H1 (cell line): ENCODE measurements around the gene PIGH. TPM values are rescaled to one million over a fixed set of nuclear protein-coding genes. Genes with fewer than 3 reads are reported as not detected.
"Not testable (repeated sequence)": the region's sequence is repeated elsewhere in the genome, so short reads cannot be mapped to it uniquely, and the experiment has no call there.

ENCODE experiments used
- CTCF ChIA-PET: fragments of 300-600 bp; sonication (Branson Sonifier 250); formaldehyde crosslinking; loops from one replicate; lab custom pipeline; 2021; ENCODE audit not compliant: partially characterized antibody; lab: Charles Lee
- POLR2A ChIA-PET: fragments of 300-600 bp; sonication (Branson Sonifier 250); formaldehyde crosslinking; loops from one replicate; lab custom pipeline; 2021; ENCODE audit warnings: inconsistent platforms; ENCODE audit not compliant: partially characterized antibody; lab: Charles Lee
- DNase-seq, 2 experiments: peaks; one replicate each; pipeline versions ENCODE4 v3.0.0 to v3.0.0-alpha.2; 2010 to 2022; ENCODE audit warnings: low spot score in 2 of 2, low read depth in 1 of 2, mixed read lengths in 1 of 2
- FAIRE-seq: peaks from 2 replicates; lab custom pipeline; 2011; peaks lifted over from hg19 to GRCh38; lab: Jason Lieb, UNC
- H2AFZ ChIP-seq: 2 replicates; pipeline ENCODE4 v1.8.1; 2012; ENCODE audit warnings: low read length, inconsistent platforms
- H2AK5ac ChIP-seq: 2 replicates; pipeline ENCODE4 v1.6.1; 2013; ENCODE audit warnings: low read depth, low read length
- H2BK120ac ChIP-seq: replicated peaks from 2 replicates; pipeline ENCODE3; 2013; ENCODE audit warnings: low read depth, low read length, inconsistent platforms
- H2BK12ac ChIP-seq: 2 replicates; pipeline ENCODE4 v1.6.1; 2013; ENCODE audit warnings: low read depth, low read length
- H2BK15ac ChIP-seq: 2 replicates; pipeline ENCODE4 v1.6.1; 2013; ENCODE audit warnings: low read length
- H2BK20ac ChIP-seq: 2 replicates; pipeline ENCODE4 v1.6.1; 2013; ENCODE audit warnings: low read length
- H2BK5ac ChIP-seq: 2 replicates; pipeline ENCODE4 v1.6.1; 2013; ENCODE audit warnings: low read depth, low read length
- H3K14ac ChIP-seq: 2 replicates; pipeline ENCODE4 v1.6.1; 2013; ENCODE audit warnings: inconsistent platforms; ENCODE audit not compliant: insufficient read length
- H3K18ac ChIP-seq: 2 replicates; pipeline ENCODE4 v1.6.1; 2013; ENCODE audit warnings: low read length; ENCODE audit errors: extremely low read depth
- H3K23ac ChIP-seq: 2 replicates; pipeline ENCODE4 v1.6.1; 2013; ENCODE audit warnings: inconsistent platforms; ENCODE audit not compliant: insufficient read length
- H3K23me2 ChIP-seq: 2 replicates; pipeline ENCODE4 v1.6.1; 2013; ENCODE audit warnings: low read depth, low read length
- H3K27ac ChIP-seq: 2 replicates; pipeline ENCODE4 v1.6.1; 2011; ENCODE audit warnings: low read depth, low read length, inconsistent platforms
- H3K27me3 ChIP-seq, 4 experiments: replicated peaks in 1 of 4; 1 replicate in 1 of 4; 2 replicates in 3 of 4; pipeline versions ENCODE4 v1.6.1 to v1.8.1; 2011 to 2013; ENCODE audit warnings: low read length in 3 of 4, mild to moderate bottlenecking in 3 of 4, inconsistent platforms in 2 of 4, mixed read lengths in 2 of 4, moderate library complexity in 1 of 4; ENCODE audit not compliant: control insufficient read depth in 3 of 4, insufficient read depth in 3 of 4; ENCODE audit errors: extremely low read depth in 1 of 4
- H3K36me3 ChIP-seq, 4 experiments: 2 replicates each; pipeline versions ENCODE4 v1.6.1 to v1.8.1; 2011 to 2013; ENCODE audit warnings: mild to moderate bottlenecking in 4 of 4, low read length in 3 of 4, moderate library complexity in 2 of 4, control low read depth in 1 of 4, inconsistent platforms in 1 of 4; ENCODE audit not compliant: insufficient read depth in 4 of 4, control insufficient read depth in 2 of 4
- H3K4ac ChIP-seq: replicated peaks from 2 replicates; pipeline ENCODE3; 2013; ENCODE audit warnings: low read length, low read depth, mixed read lengths, inconsistent platforms; ENCODE audit not compliant: insufficient read length
- H3K4me1 ChIP-seq, 4 experiments: replicated peaks in 1 of 4; 1 replicate in 1 of 4; 2 replicates in 3 of 4; pipeline versions ENCODE4 v1.6.1 to v1.8.1; 2011 to 2013; ENCODE audit warnings: low read length in 3 of 4, inconsistent platforms in 2 of 4, mixed read lengths in 1 of 4; ENCODE audit not compliant: insufficient read depth in 4 of 4, control insufficient read depth in 3 of 4
- H3K4me2 ChIP-seq, 2 experiments: 2 replicates each; pipeline versions ENCODE4 v1.6.1 to v1.8.1; 2011 to 2013; ENCODE audit warnings: low read depth in 2 of 2, low read length in 2 of 2, control low read depth in 1 of 2, inconsistent platforms in 1 of 2, mild to moderate bottlenecking in 1 of 2; ENCODE audit not compliant: insufficient read depth in 1 of 2
- H3K4me3 ChIP-seq, 4 experiments: fragments of 200-600, 300-600 bp in 1 of 4; sonication (generic), shearing (Covaris generic), sonication (Bioruptor Twin) in 1 of 4; 2 replicates each; pipeline versions ENCODE4 v1.5.1 to v1.8.1; 2011 to 2016; ENCODE audit warnings: low read length in 4 of 4, low read depth in 3 of 4, control low read depth in 2 of 4, inconsistent platforms in 2 of 4, mild to moderate bottlenecking in 2 of 4, mixed read lengths in 1 of 4, moderate library complexity in 1 of 4; ENCODE audit not compliant: insufficient read depth in 2 of 4; ENCODE audit errors: extremely low read depth in 1 of 4
- H3K56ac ChIP-seq: replicated peaks from 2 replicates; pipeline ENCODE3; 2013; ENCODE audit warnings: low read depth, mild to moderate bottlenecking, mixed read lengths, low read length, inconsistent platforms; ENCODE audit not compliant: insufficient read length
- H3K79me1 ChIP-seq: 2 replicates; pipeline ENCODE4 v1.6.1; 2013; ENCODE audit warnings: low read depth, low read length, control low read depth
- H3K79me2 ChIP-seq, 2 experiments: 2 replicates each; pipeline versions ENCODE4 v1.6.1 to v1.8.1; 2012 to 2013; ENCODE audit warnings: low read length in 2 of 2, mild to moderate bottlenecking in 2 of 2, inconsistent platforms in 1 of 2; ENCODE audit not compliant: insufficient read depth in 2 of 2, control insufficient read depth in 1 of 2
- H3K9ac ChIP-seq, 4 experiments: replicated peaks in 1 of 4; 1 replicate in 1 of 4; 2 replicates in 3 of 4; pipeline versions ENCODE4 v1.6.1 to v1.8.1; 2011 to 2013; ENCODE audit warnings: low read depth in 3 of 4, low read length in 3 of 4, control low read depth in 2 of 4, mild to moderate bottlenecking in 2 of 4, moderate library complexity in 2 of 4, inconsistent platforms in 1 of 4; ENCODE audit errors: extremely low read depth in 1 of 4
- H3K9me3 ChIP-seq, 2 experiments: 2 replicates each; pipeline versions ENCODE4 v1.6.1 to v1.8.1; 2012 to 2013; ENCODE audit warnings: mild to moderate bottlenecking in 2 of 2, moderate library complexity in 2 of 2, control low read depth in 1 of 2, inconsistent platforms in 1 of 2, low read depth in 1 of 2, low read length in 1 of 2, mixed read lengths in 1 of 2; ENCODE audit not compliant: insufficient read depth in 2 of 2
- H4K20me1 ChIP-seq, 2 experiments: replicated peaks in 1 of 2; 2 replicates each; pipeline versions ENCODE3 to v1.8.1; 2011 to 2013; ENCODE audit warnings: inconsistent platforms in 2 of 2, low read length in 2 of 2, mild to moderate bottlenecking in 1 of 2; ENCODE audit not compliant: insufficient read depth in 2 of 2, control insufficient read depth in 1 of 2
- H4K5ac ChIP-seq: 2 replicates; pipeline ENCODE4 v1.6.1; 2013; ENCODE audit warnings: low read length, low read depth, mixed read lengths, inconsistent platforms; ENCODE audit not compliant: insufficient read length
- H4K8ac ChIP-seq: 2 replicates; pipeline ENCODE4 v1.8.0; 2013; ENCODE audit warnings: mild to moderate bottlenecking, moderate library complexity, low read length, inconsistent platforms; ENCODE audit not compliant: insufficient read depth; ENCODE audit errors: extremely low read depth
- H4K91ac ChIP-seq: replicated peaks from 2 replicates; pipeline ENCODE3; 2013; ENCODE audit warnings: low read length, mixed read lengths, inconsistent platforms; ENCODE audit not compliant: insufficient read length
- WGBS, 2 experiments: shearing (Covaris generic) in 1 of 2; methylation state at CpG; one replicate each; pipeline versions ENCODE4 v1.1.6 to v1.1.7; 2013 to 2015; ENCODE audit warnings: low lambda C conversion rate in 2 of 2, mixed read lengths in 2 of 2, inconsistent platforms in 1 of 2, low coverage in 1 of 2, missing lambda C conversion rate in 1 of 2; ENCODE audit not compliant: insufficient replicate concordance in 2 of 2, insufficient coverage in 1 of 2, insufficient read length in 1 of 2; ENCODE audit errors: extremely low coverage in 1 of 2, missing lambda C conversion rate in 1 of 2; 5-methylcytosine and 5-hydroxymethylcytosine counted together
- polyA plus RNA-seq, 7 experiments: library from polyadenylated mRNA; depleted of rRNA in 3 of 7; stranded (reverse) in 5 of 7; unstranded in 2 of 7; fragments of >200 nt in 5 of 7; fragments of 200-250 nt in 2 of 7; gene quantifications; 1 replicate in 5 of 7; 2 replicates in 1 of 7; 4 replicates in 1 of 7; pipeline versions ENCODE4 v1.2.1 to v1.2.3, GENCODE V29; 2011 to 2013; ENCODE audit warnings: missing spikeins in 2 of 7, mixed read lengths in 2 of 7
- total RNA-seq: library from RNA; stranded (reverse); fragmentation: NEBNext Ultra II Directional; extraction: Animal tissue kit (Norgen Biotek cat#: 25700); gene quantifications from 2 replicates; pipeline ENCODE4 v1.2.1, GENCODE V29; 2021

Gene PIGH
- total and polyA plus RNA-seq, 2 of the 8 experiments (the other 6 are each of a cell fraction or from before 2014, with no cell fraction given): 7.2 to 8.6 TPM

DNA sequence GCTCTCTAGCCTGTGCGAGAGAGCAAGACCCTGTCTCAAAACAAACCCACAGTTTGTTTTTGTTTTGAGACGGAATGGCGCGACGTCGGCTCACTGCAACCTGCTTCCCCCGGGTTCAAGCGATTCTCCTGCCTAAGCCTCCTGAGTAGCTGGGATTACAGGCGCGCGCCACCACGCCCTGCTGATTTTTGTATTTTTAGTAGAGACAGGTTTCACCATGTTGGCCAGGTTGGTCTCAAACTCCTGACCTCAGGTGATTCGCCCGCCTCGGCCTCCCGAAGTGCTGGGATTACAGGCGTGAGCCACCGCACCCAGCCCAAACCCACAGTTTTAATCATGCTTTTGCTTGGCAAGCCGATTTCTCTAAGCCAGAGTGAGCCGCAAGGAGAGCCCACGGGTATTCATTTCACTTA, 500 bp upstream of the PIGH start:
- H4K91ac ChIP-seq, FAIRE-seq, H4K20me1 ChIP-seq, H3K9me3 ChIP-seq, H2BK120ac ChIP-seq, H3K4ac ChIP-seq, DNase-seq, H3K14ac ChIP-seq, H4K5ac ChIP-seq, H3K23ac ChIP-seq, H2BK5ac ChIP-seq, H3K56ac ChIP-seq, H3K4me1 ChIP-seq, H3K27ac ChIP-seq, H2BK12ac ChIP-seq, H3K79me2 ChIP-seq, H2BK15ac ChIP-seq, H3K36me3 ChIP-seq, H3K23me2 ChIP-seq, H2BK20ac ChIP-seq, H2AK5ac ChIP-seq, H3K79me1 ChIP-seq, H3K9ac ChIP-seq: not testable (repeated sequence)
- ChIA-PET CTCF (interaction anchor here (0.8 to 3.3 kb wide), 30 partner anchors 8 to 190 kb away, joined by 3 to 21 read pairs (median 4); partner anchors contain the start of gene ARG2), POLR2A (interaction anchor here (0.6 to 2.8 kb wide), 8 partner anchors 9 to 157 kb away, joined by 3 to 13 read pairs (median 6); partner anchors contain the start of genes ARG2 and VTI1B)
- Histone ChIP-seq H2AFZ (0 out of 2 replicates have a peak overlapping the region, but pooled peaks have one; percentile 81), H3K4me2 (peak overlapping the region; percentile 84 to 89), H3K27me3 (peaks cover 5 to 47% (median 27%) of the 10 kb centered on the region in 4 experiments), H4K8ac (peak overlapping the region; percentile 93; the same call in 1 of the 2 replicates), H3K18ac (peak overlapping the region; percentile 60; the same call in 1 of the 2 replicates), H3K4me3 (peak overlapping the region; percentile 37 to 79 (median 70); a peak in 7 of 8 replicates)
- 94% methylated on average over 21 of the region's 21 CpGs; no CpG with 5 or more reads in 1 of the 2 experiments for WGBS, 2 experiments
